ENCODE results near the gene SLIT3. TPM values are rescaled to one million over a fixed set of nuclear protein-coding genes. Genes with fewer than 3 reads are reported as not detected.

Gene SLIT3
- total RNA-seq, 1 experiment from 2014 or later, result 0.10 TPM

MicroRNAs encoded within 50 kb of the gene (microRNA counts, 767-probe panel; counts per million panel counts)
- not detected for microRNA hsa-miR-585

Small RNA genes lying within 50 kb of the gene (microRNA-seq; reads per million reads assigned to microRNA genes)
- not detected for gene MIR218-2 (ENCODE audit: borderline number of aligned reads)
- gene MIR585 (ENCODE audit: borderline number of aligned reads), result not detected

Measured in HCT116 (cell line).